Esophagus squamous epithelium (tissue), 5 donors: Measurements from ENCODE around the gene RANBP3. TPM values are rescaled to one million over a fixed set of nuclear protein-coding genes. Genes with fewer than 3 reads are reported as not detected.

ENCODE experiments used
- DNase-seq: peaks from one replicate; lab custom pipeline; 2025; lab: John Stamatoyannopoulos, UW
- H3K27ac ChIP-seq, 4 donors: fragments of 200-600 bp; sonication (generic); one replicate each; pipeline ENCODE4 v1.5.1; 2016 to 2019; ENCODE audit warnings: mild to moderate bottlenecking in 1 of 4
- H3K27me3 ChIP-seq, 4 donors: fragments of 200-600 bp; sonication (generic); 1 replicate in 3 of 4; 2 replicates in 1 of 4; pipeline versions ENCODE4 v1.5.1 to v1.6.0; 2017 to 2021; ENCODE audit warnings: antibody characterized with exemption in 1 of 4
- H3K36me3 ChIP-seq, 3 donors: fragments of 200-600 bp; sonication (generic); one replicate each; pipeline ENCODE4 v1.5.1; 2016 to 2019
- H3K4me1 ChIP-seq, 3 donors: fragments of 200-600 bp; sonication (generic); one replicate each; pipeline ENCODE4 v1.5.1; 2017 to 2019
- H3K4me3 ChIP-seq, 4 donors: fragments of 200-600 bp; sonication (generic); 1 replicate in 3 of 4; 2 replicates in 1 of 4; pipeline ENCODE4 v1.5.1; 2016 to 2019; ENCODE audit warnings: mild to moderate bottlenecking in 2 of 4, moderate library complexity in 1 of 4
- H3K9me3 ChIP-seq, 3 donors: fragments of 200-600 bp; sonication (generic); one replicate each; pipeline ENCODE4 v1.5.1; 2016 to 2019
- CTCF ChIP-seq, 6 experiments: fragments of 450-650 bp in 4 of 6; fragments of 200-600 bp in 2 of 6; sonication (generic) in 2 of 6; IDR thresholded peaks; one replicate each; pipeline ENCODE4 v1.5.1; 2016 to 2019; ENCODE audit warnings: antibody characterized with exemption in 6 of 6, mild to moderate bottlenecking in 4 of 6, moderate library complexity in 4 of 6
- POLR2A ChIP-seq, 4 donors: fragments of 450-650 bp; IDR thresholded peaks; one replicate each; pipeline ENCODE4 v1.6.1; 2017; ENCODE audit warnings: antibody characterized with exemption in 4 of 4, mild to moderate bottlenecking in 4 of 4, moderate library complexity in 3 of 4
- WGBS, 2 donors: methylation state at CpG; one replicate each; pipeline ENCODE4 v1.1.5; 2018; 5-methylcytosine and 5-hydroxymethylcytosine counted together
- intact Hi-C: fragments of 100-400 bp; cut with DNase I; formaldehyde crosslinking; loops from one replicate; pipeline ENCODE4 v1.15.0; 2022
- total RNA-seq, 4 donors: library from RNA; depleted of rRNA; stranded (reverse); fragments of >200 nt; gene quantifications; one replicate each; pipeline ENCODE4 v1.1.0, GENCODE V29; 2016
- donor health status: DM: yes; HTN: yes; CAD: no.

The RANBP3 gene
- total RNA-seq, 4 donors from 2014 or later = 38.0 to 77.8 (median 39.6) TPM

GRCh38 chr19:5900976-5901375, 77.0 kb downstream of the RANBP3 start:
- no peak overlapping the region for H3K4me3 ChIP-seq
- peaks cover 7 to 48% (median 11%) of the 10 kb centered on the region in 3 donors for H3K36me3 ChIP-seq
- H3K9me3 ChIP-seq = no peaks in the 10 kb centered on the region
- H3K27ac ChIP-seq = no peak overlapping the region
- no peak for TF ChIP-seq POLR2A (IDR thresholded peaks at IDR 0.05)
- TF ChIP-seq CTCF (IDR thresholded peaks at IDR 0.05) = no peak
- intact Hi-C loops = no loop called here
- 77 to 89% methylated on average over 8 of the region's 8 CpGs for WGBS, 2 donors
- peaks cover 15 to 74% (median 21%) of the 10 kb centered on the region in 3 donors for H3K4me1 ChIP-seq
- no peak for DNase-seq
- no peaks in the 10 kb centered on the region for H3K27me3 ChIP-seq

GRCh38 chr19:5899728-5900526, 78.0 kb downstream of the RANBP3 start:
- Histone ChIP-seq H3K27me3 (no peaks in the 10 kb centered on the region), H3K4me1 (peaks cover 13 to 74% (median 15%) of the 10 kb centered on the region in 3 donors), H3K4me3 (no peak overlapping the region), H3K9me3 (no peaks in the 10 kb centered on the region), H3K27ac (no peak overlapping the region), H3K36me3 (peaks cover 11 to 58% (median 12%) of the 10 kb centered on the region in 3 donors)
- intact Hi-C loops = no loop called here
- TF ChIP-seq CTCF (IDR thresholded peaks at IDR 0.05) (no peak), POLR2A (IDR thresholded peaks at IDR 0.05) (no peak)
- WGBS, 2 donors = 87 to 89% methylated on average over 7 to 11 of the region's 13 CpGs
- DNase-seq = no peak

- Histone ChIP-seq H3K4me3 (no peak overlapping the region), H3K27me3 (peaks cover 0 to 6% (median 0%) of the 10 kb centered on the region in 4 donors), H3K4me1 (peaks cover 14 to 90% (median 17%) of the 10 kb centered on the region in 3 donors), H3K36me3 (peaks cover 11 to 67% (median 12%) of the 10 kb centered on the region in 3 donors), H3K9me3 (no peaks in the 10 kb centered on the region), H3K27ac (no peak overlapping the region)
- intact Hi-C loops = no loop called here
- WGBS, 2 donors = 58 to 65% methylated on average over 13 of the region's 30 CpGs
- TF ChIP-seq POLR2A (IDR thresholded peaks at IDR 0.05) (no peak), CTCF (IDR thresholded peaks at IDR 0.05) (no peak)
- DNase-seq = no peak
Measured at GRCh38 chr19:5897189-5897969, 80.6 kb downstream of the RANBP3 start.

- Histone ChIP-seq H3K27ac (no peak overlapping the region), H3K4me1 (peaks cover 12 to 90% (median 13%) of the 10 kb centered on the region in 3 donors), H3K4me3 (no peak overlapping the region), H3K27me3 (peaks cover 0 to 14% (median 0%) of the 10 kb centered on the region in 4 donors), H3K9me3 (no peaks in the 10 kb centered on the region), H3K36me3 (peaks cover 11 to 60% (median 12%) of the 10 kb centered on the region in 3 donors)
- no peak for DNase-seq
- 81 to 85% methylated on average over 14 to 24 of the region's 29 CpGs for WGBS, 2 donors
- no peak for TF ChIP-seq POLR2A (IDR thresholded peaks at IDR 0.05)
- TF ChIP-seq CTCF (IDR thresholded peaks at IDR 0.05) = no peak
- intact Hi-C loops = no loop called here
Measured at GRCh38 chr19:5896365-5897076, 81.4 kb downstream of the RANBP3 start.
